Upper lobe of left lung (tissue), 4 donors: ENCODE data around the gene VTCN1.

Experiments
- EP300 ChIP-seq, 4 donors: sonication (generic); formaldehyde crosslinking; IDR thresholded peaks; one replicate each; pipeline ENCODE4 v1.5.1; 2017; ENCODE audit warnings: antibody characterized with exemption in 4 of 4, control low read depth in 2 of 4
- TF ChIP-seq, protein P1 (sequence below), 6 experiments: fragments of 450-650 bp in 4 of 6; fragments of 200-600 bp in 2 of 6; sonication (generic) in 2 of 6; IDR thresholded peaks; one replicate each; pipeline ENCODE4 v1.5.1; 2016 to 2019; ENCODE audit warnings: antibody characterized with exemption in 6 of 6

GRCh38 chr1:117162816-117163215 lies 47.9 kb downstream of the VTCN1 start:
- no peak for TF ChIP-seq EP300 (IDR thresholded peaks at IDR 0.05)
- TF ChIP-seq, protein P1, sequence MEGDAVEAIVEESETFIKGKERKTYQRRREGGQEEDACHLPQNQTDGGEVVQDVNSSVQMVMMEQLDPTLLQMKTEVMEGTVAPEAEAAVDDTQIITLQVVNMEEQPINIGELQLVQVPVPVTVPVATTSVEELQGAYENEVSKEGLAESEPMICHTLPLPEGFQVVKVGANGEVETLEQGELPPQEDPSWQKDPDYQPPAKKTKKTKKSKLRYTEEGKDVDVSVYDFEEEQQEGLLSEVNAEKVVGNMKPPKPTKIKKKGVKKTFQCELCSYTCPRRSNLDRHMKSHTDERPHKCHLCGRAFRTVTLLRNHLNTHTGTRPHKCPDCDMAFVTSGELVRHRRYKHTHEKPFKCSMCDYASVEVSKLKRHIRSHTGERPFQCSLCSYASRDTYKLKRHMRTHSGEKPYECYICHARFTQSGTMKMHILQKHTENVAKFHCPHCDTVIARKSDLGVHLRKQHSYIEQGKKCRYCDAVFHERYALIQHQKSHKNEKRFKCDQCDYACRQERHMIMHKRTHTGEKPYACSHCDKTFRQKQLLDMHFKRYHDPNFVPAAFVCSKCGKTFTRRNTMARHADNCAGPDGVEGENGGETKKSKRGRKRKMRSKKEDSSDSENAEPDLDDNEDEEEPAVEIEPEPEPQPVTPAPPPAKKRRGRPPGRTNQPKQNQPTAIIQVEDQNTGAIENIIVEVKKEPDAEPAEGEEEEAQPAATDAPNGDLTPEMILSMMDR (IDR thresholded peaks at IDR 0.05): no peak
